Brain pericyte (primary cell): ENCODE data around the gene PPARA.
A peak's percentile ranks its signal among the peaks of the same experiment; 100 is the strongest.
"Not testable (repeated sequence)": the region's sequence is repeated elsewhere in the genome, so short reads cannot be mapped to it uniquely, and the experiment has no call there.

Experiments
- DNase-seq: peaks from one replicate; pipeline ENCODE4 v3.0.0-alpha.2; 2012; ENCODE audit warnings: low read depth, low spot score

PPARA gene

GRCh38 chr22:46241396-46242007, 91.2 kb downstream of the PPARA start:
- DNase-seq: no peak

GRCh38 chr22:46242076-46242475, 91.8 kb downstream of the PPARA start:
- DNase-seq: no peak

GRCh38 chr22:46244771-46245170, 94.4 kb downstream of the PPARA start:
- no peak for DNase-seq

- DNase-seq: no peak
Observed at GRCh38 chr22:46245511-46245910, 95.2 kb downstream of the PPARA start.

GRCh38 chr22:46246178-46246577, 95.9 kb downstream of the PPARA start:
- no peak for DNase-seq

- no peak for DNase-seq
Observed at GRCh38 chr22:46247443-46247975, 97.2 kb downstream of the PPARA start.

- DNase-seq: peak; percentile 37
Observed at GRCh38 chr22:46250035-46250782, 99.9 kb downstream of the PPARA start, which contains the start of gene CDPF1. CDPF1 (minus strand) TSS chr22:46250293; CDS start chr22:46248284, 2,009 bp downstream.

- DNase-seq: no peak
Observed at GRCh38 chr22:46250783-46251125, 100.4 kb downstream of the PPARA start.

GRCh38 chr22:46251266-46251665, 100.9 kb downstream of the PPARA start:
- no peak for DNase-seq

- no peak for DNase-seq
Observed at GRCh38 chr22:46251816-46252380, 101.6 kb downstream of the PPARA start.

GRCh38 chr22:46256358-46256958, 106.1 kb downstream of the PPARA start:
- no peak for DNase-seq

GRCh38 chr22:46259374-46259773, 109.0 kb downstream of the PPARA start:
- no peak for DNase-seq

GRCh38 chr22:46260038-46260437, 109.7 kb downstream of the PPARA start:
- DNase-seq: no peak

GRCh38 chr22:46262449-46263215, 112.3 kb downstream of the PPARA start:
- no peak for DNase-seq

- no peak for DNase-seq
Observed at GRCh38 chr22:46263216-46263590, 112.9 kb downstream of the PPARA start, which contains the start of gene PKDREJ. PKDREJ (minus strand) TSS chr22:46263343; CDS start chr22:46263322, 21 bp downstream.

GRCh38 chr22:46264520-46264919, 114.2 kb downstream of the PPARA start:
- not testable (repeated sequence) for DNase-seq

- not testable (repeated sequence) for DNase-seq
Observed at GRCh38 chr22:46265627-46266026, 115.3 kb downstream of the PPARA start.

GRCh38 chr22:46267431-46268279, 117.3 kb downstream of the PPARA start, which contains the start of gene TTC38:
TTC38 (plus strand) TSS chr22:46268008; CDS start chr22:46268040, 32 bp downstream.
- DNase-seq: peak; percentile 22

- no peak for DNase-seq
Observed at GRCh38 chr22:46269564-46269963, 119.2 kb downstream of the PPARA start.

GRCh38 chr22:46272196-46272595, 121.9 kb downstream of the PPARA start:
- DNase-seq: no peak
